Stimulated activated CD4-positive, alpha-beta T cell treated with anti-CD3 and anti-CD28 coated beads, Interleukin-15, amount 100 ng/mL, for 1 hour (primary cell): ENCODE measurements around the gene DTX3L.

ENCODE experiments used
- DNase-seq, 2 donors: peaks; one replicate each; pipeline ENCODE4 v3.0.0-alpha.2; 2020; ENCODE audit warnings: low read depth in 1 of 2, low spot score in 1 of 2

The DTX3L gene

DNA sequence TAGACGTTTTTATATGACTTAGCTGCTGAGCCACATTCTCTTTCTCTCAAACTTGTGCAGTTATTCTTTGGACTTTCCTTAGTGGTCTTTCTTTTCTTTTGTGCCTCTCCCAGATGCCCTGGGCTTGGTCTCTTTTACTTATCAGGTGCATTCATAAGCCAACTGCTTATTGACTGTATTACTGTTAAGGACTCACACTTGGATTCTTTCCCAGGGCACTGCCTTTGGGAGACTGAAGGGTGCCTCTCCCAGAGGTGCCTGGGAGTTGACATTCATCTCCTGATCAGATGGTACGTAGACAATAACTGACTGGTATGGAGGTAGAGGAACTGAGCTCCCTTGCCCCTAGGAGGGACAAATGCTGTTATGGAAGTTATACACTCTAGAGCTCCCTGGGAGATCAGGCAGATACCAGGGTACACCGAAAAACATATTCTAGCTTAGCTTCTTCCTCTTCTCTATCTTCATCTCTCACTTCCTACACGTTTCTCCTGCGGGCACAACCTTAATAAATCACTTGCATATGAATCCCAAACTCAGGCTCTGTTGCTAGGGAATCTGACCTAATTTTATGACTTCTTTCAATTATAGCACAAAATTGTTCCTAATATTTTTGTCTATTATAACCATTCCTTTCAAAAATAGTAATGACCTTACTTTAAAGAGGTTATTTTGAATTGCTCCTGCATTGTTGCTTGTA, 38.0 kb downstream of the DTX3L start:
- DNase-seq = no peak

- DNase-seq = no peak
Observed at GRCh38 chr3:122603056-122603455, 38.9 kb downstream of the DTX3L start.

- DNase-seq = no peak
Observed at GRCh38 chr3:122606330-122606729, 42.2 kb downstream of the DTX3L start.

- no peak for DNase-seq
Observed at GRCh38 chr3:122608916-122609315, 44.8 kb downstream of the DTX3L start.

DNA sequence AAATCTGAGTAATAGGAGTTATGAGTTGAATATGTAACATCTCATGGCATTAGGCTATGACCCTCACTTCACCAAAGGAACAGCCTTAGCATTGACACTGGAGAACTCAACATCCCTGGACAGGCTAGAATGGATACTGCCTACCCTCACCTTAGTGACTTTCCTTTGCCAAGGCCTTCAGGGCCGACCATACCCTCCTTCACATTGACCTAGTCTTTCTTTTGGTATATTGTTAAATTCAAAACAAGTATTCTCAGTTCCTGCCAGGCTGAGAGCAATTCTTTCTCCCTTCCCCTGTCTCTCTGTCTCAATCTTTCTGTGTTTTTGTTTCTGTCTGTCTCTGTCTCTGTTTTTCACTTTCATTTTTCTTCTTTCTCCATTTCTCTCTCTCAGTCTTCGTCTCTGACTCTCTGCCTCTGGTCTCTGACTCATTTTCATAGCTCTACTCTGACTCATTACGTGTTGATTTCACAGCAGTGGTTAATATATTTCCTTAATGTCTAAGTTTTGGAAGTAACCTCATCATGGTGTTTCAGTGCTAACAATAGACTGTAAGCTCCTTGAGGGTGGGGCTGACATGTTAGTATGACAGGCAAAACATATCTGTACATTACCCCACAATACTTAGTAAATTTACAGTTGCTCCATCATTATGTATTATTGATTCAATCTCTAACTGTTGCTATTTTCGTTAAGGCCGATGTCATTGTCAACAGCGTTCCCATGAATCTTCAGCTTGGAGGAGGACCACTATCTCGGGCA, 45.8 kb downstream of the DTX3L start:
- DNase-seq = no peak

- DNase-seq = no peak
Observed at GRCh38 chr3:122612696-122613095, 48.6 kb downstream of the DTX3L start.

DNA sequence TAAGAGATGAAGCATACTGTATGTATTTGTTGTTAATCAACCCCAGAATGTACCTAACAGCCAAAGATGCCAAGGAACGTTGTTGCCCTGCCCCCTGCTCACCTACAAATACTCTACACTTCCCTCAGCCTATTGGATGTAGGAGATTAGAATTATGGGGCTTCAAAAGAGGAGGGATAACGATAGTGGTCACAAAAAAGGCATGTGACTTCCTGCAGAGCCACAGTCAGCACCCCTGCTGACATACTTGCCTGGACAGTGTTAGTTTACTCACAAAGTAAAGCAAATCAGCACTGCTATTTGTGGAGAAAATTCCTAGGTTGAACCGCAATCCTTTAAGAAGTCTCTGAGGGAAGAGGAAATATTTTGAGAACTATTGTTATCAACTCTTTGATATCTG, 51.2 kb downstream of the DTX3L start:
- no peak for DNase-seq

DNA sequence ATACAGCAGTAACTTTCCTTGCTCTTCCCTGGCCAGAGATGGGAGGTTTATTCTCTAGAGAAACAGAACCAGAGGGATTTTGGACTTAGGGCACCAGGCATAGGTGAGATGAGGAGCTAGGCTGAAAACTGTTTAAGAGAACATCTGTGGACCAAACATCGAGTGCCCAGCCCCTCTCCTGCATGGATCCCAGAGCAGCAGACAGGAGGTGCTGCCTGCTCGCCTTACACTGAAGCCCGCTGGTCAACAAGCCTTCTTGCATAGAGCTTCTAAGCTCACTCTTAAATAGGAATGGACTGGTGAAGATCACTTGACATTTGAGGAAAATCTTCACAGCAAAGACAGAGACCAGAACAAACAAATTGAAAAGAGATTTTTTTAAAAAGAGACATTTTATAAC, 54.5 kb downstream of the DTX3L start:
- no peak for DNase-seq

GRCh38 chr3:122619040-122619439, 54.9 kb downstream of the DTX3L start:
- no peak for DNase-seq

DNA sequence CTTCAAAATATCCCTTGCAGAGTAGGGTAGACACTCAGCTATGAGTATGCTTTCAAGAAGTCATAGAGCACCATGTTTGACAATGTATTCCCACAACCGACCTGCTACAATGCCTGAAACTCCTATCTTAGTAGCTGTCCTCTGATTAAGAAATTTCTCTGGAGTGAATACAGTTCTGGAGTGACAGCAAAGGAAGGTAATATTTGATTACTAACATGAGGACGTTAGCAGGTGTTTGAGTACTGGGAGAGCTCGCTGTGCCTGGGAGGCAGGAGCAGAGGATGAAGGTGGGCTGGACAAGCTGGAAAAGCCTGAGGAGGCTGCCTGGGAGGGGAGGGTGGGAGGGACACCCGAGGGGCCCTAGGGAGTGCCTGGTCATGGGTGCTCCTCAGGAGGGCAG, 56.3 kb downstream of the DTX3L start:
- no peak for DNase-seq

GRCh38 chr3:122621112-122621511, 57.0 kb downstream of the DTX3L start:
- DNase-seq = no peak

DNA sequence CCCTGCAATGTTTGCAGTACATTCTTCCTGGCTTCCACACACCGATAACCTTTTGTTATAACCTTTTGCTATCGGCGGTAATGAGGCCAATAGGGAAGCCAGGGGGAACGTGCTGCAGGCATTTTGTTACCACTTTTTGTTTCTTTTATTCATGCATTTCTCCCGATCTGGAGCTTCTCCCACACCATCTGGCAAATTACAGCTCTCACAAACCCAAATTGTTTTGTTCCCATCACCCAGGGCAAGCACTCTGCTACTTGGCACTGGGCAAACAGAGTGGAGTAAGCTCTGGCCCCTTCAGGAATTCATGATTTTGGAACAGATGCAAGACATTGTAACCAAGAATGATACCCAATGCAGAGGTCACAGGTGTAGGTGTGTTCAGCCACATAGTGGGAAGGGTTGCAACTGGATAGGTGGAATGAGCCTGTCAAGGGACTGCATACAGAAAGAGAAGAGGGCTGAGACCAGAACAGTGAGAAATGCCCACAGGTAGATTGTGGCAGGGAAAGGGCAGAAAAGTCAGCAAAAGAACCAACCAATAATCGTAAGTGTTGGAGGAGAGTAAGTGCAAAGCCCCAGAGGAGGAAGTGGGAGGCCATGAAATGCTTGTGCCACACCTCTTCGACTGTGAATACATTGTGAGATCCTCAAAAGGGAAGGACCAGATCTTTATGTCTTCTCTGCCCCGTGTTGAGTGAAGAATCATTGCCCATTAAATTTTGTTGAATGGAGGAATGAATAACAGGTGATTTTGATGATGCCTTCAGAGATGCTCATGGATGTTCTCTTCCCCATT, 59.1 kb downstream of the DTX3L start:
- no peak for DNase-seq
